Cerebellar nuclear complex (tissue), 1 donor: Measurements from ENCODE around the gene CFAP46.
"Not testable (repeated sequence)": the region's sequence is repeated elsewhere in the genome, so short reads cannot be mapped to it uniquely, and the experiment has no call there.

Experiments used
- DNase-seq, 2 experiments: peaks; one replicate each; lab custom pipeline; 2025; lab: John Stamatoyannopoulos, UW

Gene CFAP46

DNA sequence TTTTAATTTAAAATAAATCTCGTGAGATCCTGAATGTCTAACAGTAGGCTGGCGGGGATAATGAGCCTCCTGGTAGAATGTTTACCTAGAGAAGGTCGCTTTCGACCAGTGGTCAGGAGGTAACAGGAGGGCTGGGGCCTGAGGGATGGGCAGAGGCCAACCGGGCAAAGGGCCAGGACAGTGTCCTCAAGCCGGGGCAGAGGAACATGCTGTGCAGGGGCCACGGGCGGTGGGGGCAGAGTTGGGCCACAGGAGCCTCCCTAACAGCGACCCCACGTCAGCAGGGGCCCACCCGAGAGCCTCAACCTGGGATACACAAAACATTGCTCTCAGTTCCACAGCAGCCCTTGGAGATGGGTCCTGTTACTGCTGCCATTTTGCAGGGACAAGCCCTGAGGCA is 14.5 kb downstream of the CFAP46 start:
- DNase-seq: no peak

DNA sequence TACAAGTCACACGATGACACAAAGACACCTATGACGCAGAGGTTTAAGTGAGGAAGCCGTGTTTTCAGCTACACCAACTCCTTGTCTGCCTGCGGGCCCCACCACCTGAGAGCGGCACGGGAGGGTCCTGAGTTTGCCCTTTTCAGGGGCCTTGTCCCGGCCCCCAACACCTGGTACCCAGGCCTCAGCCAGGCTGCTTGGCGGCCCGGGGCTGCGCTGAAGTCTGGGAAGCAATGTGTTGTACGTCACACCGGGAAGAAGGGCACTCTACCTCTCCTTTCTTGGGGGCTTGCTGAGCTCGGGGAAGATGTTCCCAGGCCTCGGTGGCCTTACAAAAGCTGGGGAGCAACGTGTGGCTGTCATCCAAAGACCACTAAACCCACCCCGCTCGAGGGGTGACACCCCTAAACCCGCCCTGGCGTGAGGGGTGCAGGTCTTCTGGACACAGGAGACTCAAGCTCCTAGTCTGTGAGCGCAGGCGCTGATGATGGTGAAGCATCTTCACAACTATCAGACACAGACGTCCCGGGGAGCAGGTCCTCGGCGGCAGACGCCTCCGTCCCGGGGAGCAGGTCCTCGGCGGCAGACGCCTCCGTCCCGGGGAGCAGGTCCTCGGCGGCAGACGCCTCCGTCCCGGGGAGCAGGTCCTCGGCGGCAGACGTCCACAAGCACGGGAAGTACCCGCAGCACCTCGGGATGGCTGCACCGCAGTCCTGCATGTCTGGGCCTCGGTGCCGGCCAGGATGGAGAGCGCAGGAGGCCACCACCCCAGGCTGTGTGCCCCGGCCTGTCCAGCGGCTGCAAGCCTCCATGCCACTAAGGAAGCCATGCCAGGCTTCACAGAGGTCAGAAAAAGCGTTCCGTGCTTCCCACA is 15.4 kb downstream of the CFAP46 start:
- no peak for DNase-seq

DNA sequence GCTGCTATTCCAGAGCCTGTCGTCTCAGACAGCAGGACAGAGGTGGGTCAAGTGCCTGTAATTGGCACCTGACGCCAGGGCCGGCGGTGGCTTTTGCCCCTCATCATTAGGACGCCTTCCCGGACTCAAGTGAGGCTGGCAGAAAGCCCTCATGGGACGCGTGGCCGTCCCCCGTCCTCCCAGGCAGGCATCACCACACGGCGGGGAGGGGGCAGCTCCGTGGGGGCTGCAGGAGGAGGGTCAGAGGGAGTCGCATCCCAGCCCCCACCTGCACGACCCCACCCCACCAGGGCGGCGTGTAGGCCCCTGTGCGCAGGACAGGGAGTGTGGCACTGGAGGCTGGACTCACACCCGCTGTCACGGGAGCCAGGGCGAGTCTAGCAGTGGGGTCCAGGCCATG is 16.3 kb downstream of the CFAP46 start:
- no peak for DNase-seq

DNA sequence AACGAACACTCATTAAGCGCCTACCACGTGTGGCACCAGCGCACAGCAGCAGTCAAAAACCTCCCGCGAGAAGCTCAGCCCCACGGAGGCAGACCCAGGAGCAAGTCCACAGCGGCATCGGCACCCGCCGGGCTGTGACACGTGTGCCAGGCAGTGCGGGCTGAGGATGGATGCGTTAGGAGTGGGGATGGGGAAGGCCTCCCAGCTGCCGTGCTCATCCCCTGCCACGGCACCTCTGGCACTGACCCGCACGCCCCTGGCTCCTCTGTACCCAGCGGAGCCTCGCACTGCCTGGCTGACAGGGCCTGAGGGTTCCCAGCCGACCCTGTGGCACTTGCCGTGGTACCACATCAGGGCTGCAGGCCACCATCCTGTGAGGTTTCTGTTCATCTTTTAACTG is 16.8 kb downstream of the CFAP46 start:
- DNase-seq: no peak

DNA sequence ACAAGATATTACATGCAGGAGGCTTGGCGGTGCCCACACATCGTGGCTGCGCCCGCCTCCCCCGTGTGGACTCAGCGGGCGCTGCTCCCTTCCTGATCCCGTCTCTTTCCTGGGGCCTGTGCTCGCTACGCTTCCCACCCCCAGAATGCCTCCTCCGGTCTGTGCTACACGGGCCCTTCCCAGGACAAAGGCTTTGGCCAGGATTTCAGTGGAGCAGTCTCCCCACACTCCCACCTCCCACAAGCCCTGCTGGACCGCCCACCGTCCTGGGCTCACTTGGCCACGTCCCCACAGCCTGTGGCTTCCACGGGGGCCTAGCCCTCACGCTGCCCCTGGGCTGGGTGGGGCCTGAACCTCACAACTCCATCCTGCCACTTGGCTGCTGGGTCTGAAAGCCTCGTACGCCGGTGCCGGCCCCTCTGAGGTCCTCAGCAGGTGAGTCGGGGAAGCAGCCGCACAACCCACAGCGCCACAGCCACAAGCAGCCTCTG is 17.3 kb downstream of the CFAP46 start:
- DNase-seq: no peak

DNA sequence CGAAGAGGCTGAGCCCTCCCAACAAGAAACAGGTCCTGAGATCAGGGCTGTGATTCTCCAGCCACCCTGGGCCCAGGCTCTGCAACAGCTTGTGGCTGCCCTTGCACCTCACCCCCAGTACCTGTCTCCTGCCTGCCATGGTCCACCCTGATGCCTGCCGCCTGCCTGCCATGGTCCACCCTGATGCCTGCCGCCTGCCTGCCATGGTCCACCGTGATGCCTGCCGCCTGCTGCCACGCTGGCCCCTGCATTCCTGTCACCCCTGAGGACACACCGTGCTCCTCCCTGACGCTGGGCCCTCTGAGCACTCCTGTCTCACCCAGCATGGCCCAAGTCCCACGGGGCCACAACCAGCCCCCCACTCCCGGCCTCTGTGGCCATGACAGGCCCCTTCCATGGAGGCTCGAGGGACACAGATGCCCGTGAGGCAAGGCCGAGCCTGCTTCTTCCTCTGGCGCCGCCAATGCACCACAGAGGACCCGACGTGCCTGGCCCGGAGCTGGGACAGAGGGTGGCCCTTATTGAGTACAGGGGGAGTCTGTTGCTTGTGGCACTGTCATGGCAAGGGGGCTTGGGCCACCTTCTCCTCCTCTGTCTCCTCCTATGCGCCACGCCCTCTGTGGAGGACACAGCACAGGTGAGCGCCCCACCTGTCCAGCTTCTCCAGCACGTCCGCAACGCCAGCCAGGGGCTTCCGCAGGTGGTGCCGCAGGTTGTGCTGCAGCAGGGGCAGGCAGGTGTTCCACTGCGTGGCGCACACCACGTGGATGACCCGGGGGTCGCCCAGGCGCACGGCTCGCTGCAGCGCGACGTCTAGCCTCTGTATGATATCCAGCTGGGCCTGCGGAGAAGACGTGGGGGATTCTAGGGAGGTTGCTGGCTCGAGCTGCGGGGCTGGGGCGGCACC is 18.1 kb downstream of the CFAP46 start:
- DNase-seq: no peak

DNA sequence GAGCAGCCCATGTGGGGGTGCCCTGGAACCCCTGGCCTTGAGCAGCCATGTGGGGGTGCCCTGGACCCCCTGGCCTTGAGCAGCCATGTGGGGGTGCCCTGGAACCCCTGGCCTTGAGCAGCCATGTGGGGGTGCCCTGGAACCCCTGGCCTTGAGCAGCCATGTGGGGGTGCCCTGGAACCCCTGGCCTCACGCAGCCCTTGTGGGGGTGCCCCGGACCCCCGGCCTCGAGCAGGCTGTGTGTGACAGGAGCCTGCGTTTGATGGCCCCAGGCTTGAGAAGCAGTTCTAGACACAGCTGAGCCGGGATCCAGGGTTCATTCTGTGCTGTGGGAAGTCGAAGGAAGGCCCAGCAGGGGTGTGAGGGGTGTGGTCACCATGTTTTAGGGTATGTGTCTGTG is 19.0 kb downstream of the CFAP46 start:
- not testable (repeated sequence) for DNase-seq

DNA sequence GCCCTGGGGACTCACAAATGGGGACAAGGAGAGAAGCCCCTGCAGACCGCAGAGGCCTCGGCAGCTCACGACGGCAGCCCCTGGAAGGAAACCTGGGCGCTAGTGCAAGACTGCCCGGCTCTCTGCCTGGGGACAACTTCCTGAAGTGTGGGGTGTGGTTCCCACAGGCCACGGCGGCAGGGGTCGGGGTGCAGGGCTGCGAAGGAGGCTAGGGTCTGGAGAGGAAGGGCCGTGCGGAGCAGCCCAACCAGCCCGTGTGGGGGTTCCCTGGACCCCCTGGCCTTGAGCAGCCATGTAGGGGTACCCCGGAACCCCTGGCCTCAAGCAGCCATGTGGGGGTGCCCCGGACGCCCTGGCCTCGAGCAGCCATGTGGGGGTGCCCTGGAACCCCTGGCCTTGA is 19.5 kb downstream of the CFAP46 start:
- no peak for DNase-seq

DNA sequence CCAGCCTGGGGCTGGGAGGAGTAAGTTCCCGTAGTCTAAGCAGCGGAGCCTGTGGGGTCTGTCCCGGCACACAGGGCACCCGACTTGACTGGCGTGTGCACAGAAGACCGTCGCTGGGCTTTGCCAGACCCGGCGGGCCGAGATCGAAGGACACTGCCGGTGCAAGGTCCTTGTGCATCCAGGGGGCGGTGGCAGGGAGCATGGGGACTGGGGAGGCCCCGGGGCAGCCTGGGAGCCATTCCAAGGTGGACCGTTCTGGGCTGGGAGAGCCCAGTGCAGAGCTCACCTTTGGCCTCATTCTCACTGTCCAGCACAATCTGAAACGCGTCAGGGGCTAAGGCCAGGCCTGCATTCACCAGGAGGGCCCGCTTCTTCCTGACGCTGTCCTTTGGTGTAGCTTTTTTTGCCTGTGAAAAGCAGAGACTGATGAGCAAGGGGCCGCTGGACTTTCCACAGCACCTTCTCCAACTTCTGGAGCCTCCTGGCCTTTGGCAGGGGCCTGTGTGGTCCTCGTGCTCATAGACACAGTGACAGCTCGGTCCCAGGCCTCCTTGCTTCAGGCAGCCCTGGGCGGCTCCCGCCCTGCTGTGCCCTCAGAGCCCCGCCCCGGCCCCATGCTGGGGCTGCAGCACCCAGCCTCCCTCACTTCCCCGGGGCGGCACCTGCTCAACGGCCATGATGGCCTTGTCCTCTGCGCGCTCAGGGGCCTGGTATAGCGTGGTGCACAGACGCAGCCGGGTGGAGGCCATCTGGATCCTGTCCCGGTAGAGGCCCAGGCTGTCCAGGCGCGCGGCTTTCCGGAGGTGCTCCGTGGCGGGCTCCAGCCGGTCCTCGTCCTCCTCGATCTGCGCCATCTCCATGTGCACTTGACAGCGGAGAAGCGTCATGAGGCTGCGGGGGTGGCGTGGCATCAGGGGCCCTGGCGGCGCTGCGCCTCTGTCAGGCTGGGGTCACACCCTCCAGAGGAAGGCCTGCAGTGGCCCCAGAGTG is 20.3 kb downstream of the CFAP46 start:
- no peak for DNase-seq

DNA sequence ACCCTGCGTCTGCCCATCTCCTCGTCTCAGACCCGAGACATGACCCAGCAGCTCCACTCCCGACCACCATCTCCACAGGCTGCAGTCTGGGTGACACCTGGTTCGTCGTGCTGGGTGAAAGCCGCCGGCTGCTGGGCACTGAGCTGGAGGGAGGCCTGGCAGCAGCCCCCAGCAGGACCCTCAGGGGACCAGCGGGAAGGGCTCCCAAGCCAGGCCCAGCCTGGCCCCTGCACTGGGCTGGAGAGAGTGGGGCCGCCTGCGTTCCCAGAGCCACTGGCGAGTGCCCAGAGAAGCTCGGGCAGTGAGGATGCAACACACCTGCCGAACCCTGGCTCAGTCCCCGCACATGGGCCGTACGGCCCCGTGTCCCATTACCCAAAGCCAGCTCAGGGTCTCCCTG is 21.3 kb downstream of the CFAP46 start:
- DNase-seq: no peak

DNA sequence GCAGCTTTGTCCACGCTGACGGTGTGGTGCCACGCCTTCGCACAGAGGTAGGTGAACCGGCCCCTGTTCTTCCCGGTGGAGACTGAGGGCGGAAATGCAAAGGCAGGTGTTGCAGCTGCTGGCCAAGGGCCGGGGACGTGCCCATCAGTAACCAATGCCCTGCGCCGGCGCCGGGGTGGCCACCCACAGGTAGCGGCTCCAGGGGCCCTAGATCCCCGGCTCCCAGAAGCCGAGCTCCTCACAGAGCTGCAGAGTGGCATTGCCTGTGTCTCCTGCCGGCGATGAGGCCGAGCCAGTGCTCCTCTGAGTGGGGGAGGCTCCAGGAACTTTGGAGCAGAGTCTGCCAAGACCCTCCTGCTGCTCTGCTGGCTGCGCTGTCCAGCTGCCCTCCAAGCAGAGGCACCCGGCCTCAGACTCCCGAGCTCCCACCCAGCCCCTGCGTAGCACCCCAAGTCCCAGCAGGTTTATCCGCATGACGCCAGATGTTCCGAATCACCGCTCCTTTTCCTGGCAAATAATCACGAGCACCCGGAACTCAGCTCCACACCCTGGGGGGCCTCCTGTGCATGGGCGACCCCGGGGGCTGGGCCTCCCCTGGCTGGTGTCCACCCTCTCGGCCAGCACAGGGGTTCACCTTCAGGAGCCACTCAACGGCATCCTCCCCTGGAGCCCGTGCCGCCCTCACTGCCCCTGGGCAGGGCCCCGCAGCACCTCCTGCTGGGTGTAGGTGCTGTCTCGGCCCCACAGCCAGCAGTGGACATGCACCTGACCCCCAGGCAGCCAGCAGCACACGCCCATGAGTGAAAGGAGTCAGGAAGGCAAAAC is 22.1 kb downstream of the CFAP46 start:
- no peak for DNase-seq

DNA sequence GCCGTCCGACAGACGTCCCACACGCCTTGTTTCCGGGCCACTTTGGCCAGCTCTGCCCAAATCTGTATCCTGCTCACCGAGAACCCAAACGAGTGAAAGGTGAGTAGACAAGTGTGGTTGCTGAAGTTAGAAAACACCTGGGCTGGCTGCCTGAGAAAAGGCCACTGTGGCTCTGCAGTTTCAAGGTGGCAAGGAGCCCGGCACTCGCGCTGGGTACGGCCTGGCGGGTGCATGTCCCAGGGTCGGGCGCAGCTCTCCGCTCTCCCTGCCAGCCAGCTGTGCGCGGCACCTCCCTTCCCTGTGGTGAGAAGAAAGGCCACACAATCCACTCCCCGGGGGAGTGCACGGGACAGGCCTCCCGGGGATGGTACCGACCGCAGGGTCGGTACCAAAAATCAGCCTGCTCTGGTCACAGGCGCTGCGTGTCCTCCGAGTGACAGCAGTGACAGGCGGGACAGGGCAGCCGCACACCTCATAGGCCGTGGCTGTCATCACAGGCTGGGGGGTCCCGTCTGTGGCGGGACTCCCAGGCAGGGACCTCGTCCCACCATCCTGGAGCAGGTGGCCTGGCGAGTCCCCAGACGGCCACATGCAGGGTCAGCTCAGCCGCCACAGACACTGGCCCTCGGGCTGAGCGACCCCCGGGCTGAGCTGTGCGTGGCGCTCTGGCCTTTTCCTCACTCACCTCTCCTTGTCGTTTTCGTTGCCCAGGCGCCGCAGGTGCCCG is 22.8 kb downstream of the CFAP46 start:
- DNase-seq: no peak

DNA sequence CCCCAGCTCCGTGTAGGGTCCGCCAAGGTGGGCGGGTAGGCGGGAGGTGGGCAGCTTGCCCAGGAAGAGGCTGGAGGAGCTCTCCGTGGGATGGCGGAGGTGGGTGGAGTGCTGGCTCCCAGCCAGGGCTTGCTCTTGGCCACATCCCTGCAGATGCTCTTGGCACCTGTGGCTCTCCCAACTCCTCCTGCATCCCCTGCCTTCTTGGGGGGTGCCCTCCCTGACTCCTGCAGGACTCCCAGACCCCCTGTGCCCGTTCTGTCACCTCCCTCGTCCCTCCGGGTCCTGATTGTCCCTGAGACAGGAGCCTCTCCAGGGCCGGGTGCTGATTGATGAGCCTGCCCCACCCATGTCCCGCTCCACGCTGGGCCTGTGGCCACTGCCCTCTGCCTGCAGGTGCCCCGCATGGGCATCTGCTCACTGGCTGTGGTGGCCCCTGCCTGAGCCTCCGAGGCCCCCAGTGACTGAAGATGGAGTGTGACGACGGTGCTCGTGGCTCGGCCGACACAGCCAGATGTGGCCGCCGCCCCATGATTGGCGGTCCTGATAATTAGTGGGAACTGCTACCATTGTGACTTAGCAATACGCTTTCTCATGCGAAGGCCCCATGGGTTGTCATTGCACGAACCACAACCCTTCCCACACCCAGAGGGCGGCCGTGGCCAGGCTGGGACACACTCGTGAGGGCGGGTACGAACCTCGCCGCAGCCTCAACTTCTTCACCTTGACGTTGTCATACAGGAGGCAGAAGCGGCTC is 23.6 kb downstream of the CFAP46 start:
- no peak for DNase-seq

DNA sequence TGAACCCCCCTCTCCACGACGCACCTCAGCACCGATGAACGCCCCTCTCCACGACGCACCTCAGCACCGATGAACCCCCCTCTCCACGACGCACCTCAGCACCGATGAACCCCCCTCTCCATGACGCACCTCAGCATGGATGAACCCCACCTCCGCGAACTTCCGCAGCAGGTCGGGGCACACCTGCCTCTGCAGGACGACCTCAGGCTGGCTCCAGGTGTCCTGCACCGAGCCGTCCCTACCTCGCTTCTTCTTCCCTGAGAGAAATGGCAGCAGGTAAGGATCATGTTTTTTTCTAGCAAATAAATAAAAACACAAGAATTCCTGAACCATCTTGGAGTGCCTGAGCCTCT is 24.1 kb downstream of the CFAP46 start:
- DNase-seq: no peak

DNA sequence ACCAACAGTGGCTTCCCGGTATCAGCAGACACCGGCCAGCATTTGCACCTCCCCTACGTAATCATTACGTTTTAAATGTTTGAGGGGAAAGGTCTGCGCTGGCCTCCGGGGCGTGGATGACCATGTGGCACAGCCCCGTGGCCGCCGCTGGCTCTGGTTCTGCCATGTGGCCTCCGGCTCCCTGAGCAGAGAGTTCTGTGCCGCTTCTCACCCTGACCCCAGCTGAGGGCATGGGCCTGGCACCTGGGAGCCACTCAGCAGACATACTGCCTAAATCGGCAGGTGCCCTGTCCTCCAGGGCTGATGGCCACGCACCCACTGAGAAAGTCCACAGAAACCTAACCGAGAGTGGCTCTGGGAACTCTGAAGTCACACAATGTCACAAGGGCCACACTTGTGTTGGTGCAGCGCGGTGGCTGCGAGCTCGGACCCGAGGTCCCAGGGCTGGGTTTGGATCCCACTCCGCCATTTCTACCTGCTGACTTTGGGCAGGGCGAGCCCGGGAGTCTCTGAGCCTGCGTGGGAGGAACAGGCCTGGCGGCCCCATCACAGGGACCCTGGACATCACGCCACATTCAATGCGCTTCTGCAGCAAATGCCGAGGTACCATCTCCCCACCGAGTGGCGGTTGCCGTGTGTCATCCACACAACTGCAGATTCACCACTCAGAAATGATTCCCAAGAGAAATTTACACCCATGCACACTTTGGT is 25.3 kb downstream of the CFAP46 start:
- DNase-seq: no peak

DNA sequence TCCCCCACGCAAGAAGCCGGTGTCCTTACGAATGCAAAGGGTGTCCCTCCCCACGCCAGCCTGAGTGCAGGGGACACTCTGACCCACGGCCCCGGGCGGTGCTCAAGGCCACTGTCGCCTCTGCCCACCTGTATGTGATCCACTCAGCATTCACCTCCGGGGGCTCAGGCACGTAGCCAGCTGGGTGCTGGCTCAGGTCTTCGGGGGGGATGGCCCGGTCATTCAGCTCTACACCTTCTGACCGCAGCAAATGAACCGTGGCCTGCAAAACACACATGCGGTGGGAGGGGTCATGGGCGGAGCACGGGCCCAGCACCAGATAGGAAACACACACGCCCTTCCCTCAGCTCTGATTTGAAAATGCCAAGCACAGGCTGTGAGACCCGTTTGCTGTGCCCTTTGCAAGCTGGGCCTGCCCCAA is 25.9 kb downstream of the CFAP46 start:
- no peak for DNase-seq

DNA sequence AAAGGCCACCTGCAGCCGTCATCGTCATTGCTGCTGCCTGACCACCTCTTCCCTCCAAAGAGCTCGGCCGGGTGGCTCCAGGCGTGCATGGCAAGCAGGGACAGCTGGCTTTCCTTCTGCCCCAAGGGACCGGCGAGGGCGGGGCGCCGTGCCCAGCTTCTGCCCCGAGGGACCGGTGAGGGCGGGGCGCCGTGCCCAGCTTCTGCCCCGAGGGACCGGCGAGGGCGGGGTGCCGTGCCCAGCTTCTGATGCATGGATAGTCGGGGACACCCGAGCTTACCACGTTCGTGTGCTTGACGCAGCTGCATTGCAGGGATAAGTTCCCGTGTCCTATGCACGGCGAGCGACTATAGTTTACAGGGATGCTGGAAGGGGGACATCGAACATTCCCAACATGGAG is 27.0 kb downstream of the CFAP46 start:
- no peak for DNase-seq

DNA sequence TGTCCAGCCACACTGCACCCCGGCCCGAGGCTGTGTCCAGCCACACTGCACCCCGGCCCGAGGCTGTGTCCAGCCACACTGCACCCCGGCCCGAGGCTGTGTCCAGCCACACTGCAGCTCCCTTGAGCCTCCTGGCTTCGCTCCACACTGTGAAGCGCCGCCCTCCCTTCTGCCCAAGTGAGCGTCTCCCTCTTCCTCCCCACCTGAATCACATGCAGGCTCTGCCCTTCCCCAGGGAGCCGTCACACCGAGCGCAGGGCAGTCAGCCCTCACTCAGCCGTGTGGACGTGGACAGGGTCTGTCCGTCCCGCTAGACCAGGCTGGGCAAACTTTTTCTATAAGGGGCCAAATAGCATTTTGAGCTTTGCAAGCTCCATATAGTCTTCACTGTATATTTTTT is 27.6 kb downstream of the CFAP46 start:
- DNase-seq: no peak
